SJSA1 (cell line): ENCODE results near the gene SUN2. TPM values are rescaled to one million over a fixed set of nuclear protein-coding genes. Genes with fewer than 3 reads are reported as not detected.

Experiments used
- DNase-seq, 2 experiments: peaks; one replicate each; pipeline ENCODE4 v3.0.0-alpha.2; 2015 to 2020; ENCODE audit warnings: low spot score in 2 of 2, low read depth in 1 of 2
- H3K27ac ChIP-seq: fragments of 250-450 bp; sonication (Bioruptor Pico); 2 replicates; pipeline ENCODE4 v1.5.1; 2020; ENCODE audit warnings: mild to moderate bottlenecking, moderate library complexity
- H3K27me3 ChIP-seq: fragments of 250-450 bp; sonication (Bioruptor Pico); replicated peaks from 2 replicates; pipeline ENCODE4 v1.5.1; 2020; ENCODE audit warnings: mild to moderate bottlenecking, moderate library complexity
- H3K36me3 ChIP-seq: fragments of 250-450 bp; sonication (Bioruptor Pico); 2 replicates; pipeline ENCODE4 v1.5.1; 2020; ENCODE audit warnings: mild to moderate bottlenecking
- H3K4me1 ChIP-seq: fragments of 250-450 bp; sonication (Bioruptor Pico); replicated peaks from 2 replicates; pipeline ENCODE4 v1.6.1; 2021; ENCODE audit warnings: mild to moderate bottlenecking
- H3K4me3 ChIP-seq: fragments of 250-450 bp; sonication (Bioruptor Pico); 2 replicates; pipeline ENCODE4 v1.5.1; 2020; ENCODE audit warnings: mild to moderate bottlenecking
- H3K9me3 ChIP-seq: fragments of 250-450 bp; sonication (Bioruptor Pico); replicated peaks from 2 replicates; pipeline ENCODE4 v1.5.1; 2020; ENCODE audit warnings: mild to moderate bottlenecking
- total RNA-seq: library from RNA; depleted of rRNA; stranded (reverse); fragments of >200 nt; shearing (Covaris generic); gene quantifications from 2 replicates; pipeline ENCODE4 v1.2.3, GENCODE V29; 2014

SUN2 gene
- total RNA-seq, 1 experiment from 2014 or later = 238 TPM

DNA sequence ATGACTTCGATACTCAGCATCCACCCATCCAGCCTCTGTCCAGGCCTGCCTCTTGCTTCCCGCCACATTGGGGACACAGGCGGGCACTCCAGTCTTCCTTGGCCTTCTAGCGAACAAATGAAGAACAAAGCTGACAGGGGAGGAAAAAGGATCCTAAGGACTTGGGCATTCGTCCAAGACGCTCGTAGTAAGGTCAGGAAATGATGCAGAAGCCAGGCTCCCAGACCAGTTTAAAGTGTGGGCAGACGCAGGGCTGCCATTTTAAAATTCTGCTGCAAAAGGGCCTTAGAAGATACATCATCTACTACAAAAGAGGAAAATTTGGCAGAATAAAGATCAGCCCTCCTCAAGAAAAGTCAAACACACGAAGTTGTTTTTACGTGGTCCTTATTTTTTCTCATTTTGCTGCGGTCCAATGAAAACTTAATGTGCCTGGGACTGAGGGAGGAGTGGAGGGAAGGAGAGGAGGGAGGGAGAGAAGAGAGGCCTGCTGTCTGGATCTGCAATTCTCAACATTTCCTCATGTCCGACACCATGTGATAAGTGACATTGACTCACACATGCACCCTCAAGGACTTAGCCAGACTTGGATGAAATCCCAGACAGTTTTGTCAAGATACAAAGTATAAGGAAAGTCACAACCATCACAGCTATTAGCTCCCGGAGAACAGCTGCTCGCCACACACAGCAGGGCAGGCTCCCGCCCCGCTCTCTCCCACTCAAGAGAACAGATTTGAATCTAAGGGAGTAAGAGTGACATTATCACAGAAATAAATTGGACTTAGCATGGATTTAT lies 32.4 kb upstream of the SUN2 start:
- Histone ChIP-seq H3K4me3 (no peak overlapping the region), H3K9me3 (no peaks in the 10 kb centered on the region; the same call in 1 of the 2 replicates), H3K27me3 (no peaks in the 10 kb centered on the region), H3K36me3 (peaks cover 11% of the 10 kb centered on the region), H3K4me1 (peaks cover 9% of the 10 kb centered on the region), H3K27ac (no peak overlapping the region)
- DNase-seq = no peak

DNA sequence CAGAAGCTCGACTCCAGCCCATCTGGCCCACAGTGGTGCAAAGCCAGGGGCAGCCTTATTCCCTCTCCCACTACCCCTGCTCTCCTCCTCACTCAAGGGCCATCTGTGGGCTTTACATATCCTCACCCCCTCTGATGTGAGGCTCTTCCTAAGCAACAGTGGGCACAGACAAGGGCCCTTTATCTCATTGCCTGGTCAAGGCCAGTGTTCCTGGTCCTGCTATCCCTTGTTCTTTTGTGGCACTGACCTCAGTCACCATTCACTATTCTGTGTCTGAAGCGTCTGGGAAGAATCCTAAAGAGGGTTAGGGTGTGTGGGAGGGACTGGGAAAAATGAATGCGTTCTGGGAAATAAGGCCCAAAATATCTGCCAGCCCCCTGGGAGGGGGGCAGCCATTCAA lies 30.8 kb upstream of the SUN2 start:
- H3K36me3 ChIP-seq = peaks cover 15% of the 10 kb centered on the region
- H3K9me3 ChIP-seq = no peaks in the 10 kb centered on the region
- H3K27ac ChIP-seq = no peak overlapping the region
- H3K4me1 ChIP-seq = peaks cover 4% of the 10 kb centered on the region
- no peak for DNase-seq
- no peak overlapping the region for H3K4me3 ChIP-seq
- H3K27me3 ChIP-seq = no peaks in the 10 kb centered on the region

DNA sequence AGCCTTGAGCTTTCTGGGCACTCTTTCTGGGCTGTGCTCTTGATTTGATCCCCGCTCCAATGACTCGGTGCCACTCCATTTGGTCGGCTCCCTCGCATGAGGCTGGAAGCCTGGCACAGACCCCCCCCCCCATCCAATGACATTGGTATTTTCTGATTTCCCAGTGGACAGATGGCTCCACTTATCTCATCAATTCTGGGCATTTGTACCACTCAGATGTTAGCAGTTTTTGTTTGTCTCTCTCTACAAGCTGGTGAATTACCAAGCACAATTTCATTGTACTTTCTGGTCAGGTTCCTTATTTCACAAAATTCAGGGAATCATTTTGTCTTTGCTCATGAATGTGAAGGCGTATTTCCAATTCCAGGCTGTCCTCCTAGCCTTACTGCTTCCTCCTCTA lies 29.1 kb upstream of the SUN2 start:
- no peak for DNase-seq
- no peak overlapping the region for H3K4me3 ChIP-seq
- 0 out of 2 replicates have a peak, but pooled peaks cover 7% of the 10 kb centered on the region for H3K36me3 ChIP-seq
- H3K27me3 ChIP-seq = no peaks in the 10 kb centered on the region
- no peak overlapping the region for H3K27ac ChIP-seq
- H3K9me3 ChIP-seq = no peaks in the 10 kb centered on the region
- H3K4me1 ChIP-seq = peaks cover 4% of the 10 kb centered on the region

DNA sequence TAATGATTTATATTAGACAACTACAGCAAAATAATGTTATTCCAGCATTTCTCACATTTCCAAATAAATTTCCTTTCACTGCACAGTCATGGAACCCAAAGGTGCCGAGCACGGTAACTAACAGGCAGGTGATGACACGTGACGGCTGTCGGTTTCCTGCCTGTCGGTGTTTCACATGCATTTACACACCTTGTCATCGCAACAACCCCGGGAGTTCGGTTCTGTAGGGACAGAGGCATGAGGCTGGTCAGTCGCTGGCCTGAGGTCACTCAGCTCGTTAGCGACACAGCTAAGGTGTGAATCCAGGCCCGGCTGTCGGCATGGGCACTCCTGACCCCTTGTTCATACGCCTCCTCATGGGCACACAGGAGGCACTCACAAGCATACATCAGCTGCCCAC lies 28.2 kb upstream of the SUN2 start:
- no peak for DNase-seq
- 0 out of 2 replicates have a peak, but pooled peaks cover 4% of the 10 kb centered on the region for H3K36me3 ChIP-seq
- H3K27ac ChIP-seq = no peak overlapping the region
- no peaks in the 10 kb centered on the region for H3K27me3 ChIP-seq
- no peak overlapping the region for H3K4me3 ChIP-seq
- H3K4me1 ChIP-seq = peaks cover 4% of the 10 kb centered on the region
- no peaks in the 10 kb centered on the region for H3K9me3 ChIP-seq

DNA sequence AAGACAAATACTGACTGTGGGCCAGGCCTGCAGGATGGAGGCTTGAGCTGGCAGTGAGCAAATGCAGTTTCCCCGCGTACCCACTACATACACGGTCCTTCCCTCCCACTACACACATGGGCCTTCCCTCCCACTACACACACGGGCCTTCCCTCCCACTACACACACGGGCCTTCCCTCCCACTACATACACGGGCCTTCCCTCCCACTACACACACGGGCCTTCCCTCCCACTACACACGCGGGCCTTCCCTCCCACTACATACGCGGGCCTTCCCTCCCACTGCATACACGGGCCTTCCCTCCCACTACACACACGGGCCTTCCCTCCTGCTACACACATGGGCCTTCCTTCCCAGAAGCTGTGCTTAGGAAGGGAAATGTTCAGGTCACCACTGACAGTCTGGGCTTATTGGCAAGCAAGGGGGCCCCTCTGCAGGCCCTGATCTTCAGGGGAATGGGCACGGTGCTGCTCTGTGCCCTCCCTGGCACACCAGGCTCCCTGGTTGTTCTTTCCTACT lies 27.4 kb upstream of the SUN2 start:
- Histone ChIP-seq H3K4me3 (no peak overlapping the region), H3K36me3 (0 out of 2 replicates have a peak, but pooled peaks cover 4% of the 10 kb centered on the region), H3K9me3 (no peaks in the 10 kb centered on the region), H3K4me1 (peaks cover under 1% of the 10 kb centered on the region), H3K27ac (no peak overlapping the region), H3K27me3 (no peaks in the 10 kb centered on the region)
- no peak for DNase-seq

DNA sequence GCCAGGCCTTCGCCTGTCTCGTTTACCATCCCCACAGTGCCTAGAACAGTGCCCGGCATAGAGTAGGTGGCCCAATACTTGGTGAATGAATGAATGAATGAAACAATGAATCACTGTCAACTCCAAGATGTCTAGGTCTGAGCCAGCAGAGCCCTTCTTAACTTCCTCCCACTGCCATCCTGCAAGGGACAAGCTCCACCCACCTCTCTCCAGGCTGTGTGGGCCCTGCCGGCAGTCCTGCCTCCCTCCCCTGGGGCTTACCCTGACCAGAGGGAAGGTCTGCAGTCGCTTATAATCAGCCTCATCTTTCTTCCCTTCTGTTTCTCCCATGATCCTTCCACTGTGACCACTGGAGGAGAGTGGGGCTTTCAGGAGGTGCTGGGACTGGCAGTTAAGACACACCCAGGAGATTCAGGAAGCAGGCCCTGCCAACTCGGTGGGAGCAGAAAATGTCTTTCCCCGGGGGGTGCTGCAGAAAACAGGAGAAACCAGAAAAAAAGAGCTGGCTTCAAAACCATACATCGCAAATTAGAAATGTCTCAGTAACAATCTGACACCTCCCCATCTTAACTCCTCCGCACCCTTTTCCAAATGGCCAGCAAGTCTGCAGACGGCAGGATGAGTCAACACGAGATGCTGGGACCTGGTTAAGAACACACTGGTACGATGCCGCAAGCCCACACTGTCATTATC lies 26.8 kb upstream of the SUN2 start:
- 0 out of 2 replicates have a peak, but pooled peaks cover 4% of the 10 kb centered on the region for H3K36me3 ChIP-seq
- no peaks in the 10 kb centered on the region for H3K27me3 ChIP-seq
- H3K9me3 ChIP-seq = no peaks in the 10 kb centered on the region
- no peaks in the 10 kb centered on the region for H3K4me1 ChIP-seq
- H3K27ac ChIP-seq = no peak overlapping the region
- H3K4me3 ChIP-seq = no peak overlapping the region
- DNase-seq = no peak

DNA sequence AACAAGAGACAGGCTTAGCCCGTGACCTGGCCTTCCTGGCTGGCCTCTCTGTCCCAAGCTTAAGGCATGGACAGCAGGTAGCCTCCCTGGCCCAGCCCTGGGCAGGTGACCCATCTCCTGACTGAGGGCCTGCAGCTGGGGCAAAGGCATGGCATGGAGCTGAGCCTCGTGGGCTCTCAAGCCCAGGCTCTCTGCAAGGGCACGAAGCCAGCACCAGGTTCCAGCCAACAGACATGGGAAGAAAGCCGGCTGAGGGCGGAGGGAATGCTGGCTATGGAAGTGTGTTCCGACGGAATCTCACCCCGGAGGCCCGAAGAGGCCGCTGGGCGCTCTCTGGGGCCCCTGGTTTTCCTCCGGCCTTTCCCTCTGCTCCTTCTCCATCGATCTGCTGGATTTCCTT lies 25.2 kb upstream of the SUN2 start:
- H3K27me3 ChIP-seq = no peaks in the 10 kb centered on the region
- H3K9me3 ChIP-seq = no peaks in the 10 kb centered on the region
- H3K4me3 ChIP-seq = no peak overlapping the region
- no peak for DNase-seq
- 0 out of 2 replicates have a peak, but pooled peaks cover 4% of the 10 kb centered on the region for H3K36me3 ChIP-seq
- H3K4me1 ChIP-seq = no peaks in the 10 kb centered on the region
- no peak overlapping the region for H3K27ac ChIP-seq

DNA sequence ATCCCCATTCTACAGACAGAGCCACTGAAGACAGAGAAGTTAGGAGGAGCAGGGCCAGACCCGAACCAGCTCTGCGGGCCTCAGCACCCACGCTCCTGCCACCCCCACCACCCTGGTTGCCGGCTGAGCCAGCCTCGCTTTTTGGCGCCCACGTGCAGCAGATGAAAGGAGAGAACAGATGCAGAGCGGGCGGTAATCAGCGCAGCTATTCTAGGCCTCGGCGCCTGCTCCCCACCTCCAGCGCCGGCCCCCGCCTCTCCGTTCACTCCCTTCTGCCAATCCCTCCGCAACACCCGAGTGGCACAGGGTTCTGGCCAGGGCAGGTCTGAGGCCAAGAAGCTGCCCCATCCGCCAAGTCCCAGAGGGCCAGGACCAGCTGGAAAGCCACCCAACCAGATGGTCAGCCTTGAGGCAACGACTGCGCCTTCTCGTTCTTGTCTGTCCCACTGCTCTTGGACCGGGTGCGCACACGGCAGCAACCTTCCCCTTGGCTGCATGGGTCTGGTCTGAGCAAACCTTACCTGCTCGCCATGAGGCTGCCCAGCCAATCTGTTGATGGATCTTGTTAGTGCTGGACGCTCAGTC lies 21.4 kb upstream of the SUN2 start:
- Histone ChIP-seq H3K36me3 (0 out of 2 replicates have a peak, but pooled peaks cover 4% of the 10 kb centered on the region), H3K27me3 (no peaks in the 10 kb centered on the region), H3K27ac (no peak overlapping the region), H3K4me3 (no peak overlapping the region), H3K4me1 (no peaks in the 10 kb centered on the region), H3K9me3 (no peaks in the 10 kb centered on the region)
- no peak for DNase-seq

DNA sequence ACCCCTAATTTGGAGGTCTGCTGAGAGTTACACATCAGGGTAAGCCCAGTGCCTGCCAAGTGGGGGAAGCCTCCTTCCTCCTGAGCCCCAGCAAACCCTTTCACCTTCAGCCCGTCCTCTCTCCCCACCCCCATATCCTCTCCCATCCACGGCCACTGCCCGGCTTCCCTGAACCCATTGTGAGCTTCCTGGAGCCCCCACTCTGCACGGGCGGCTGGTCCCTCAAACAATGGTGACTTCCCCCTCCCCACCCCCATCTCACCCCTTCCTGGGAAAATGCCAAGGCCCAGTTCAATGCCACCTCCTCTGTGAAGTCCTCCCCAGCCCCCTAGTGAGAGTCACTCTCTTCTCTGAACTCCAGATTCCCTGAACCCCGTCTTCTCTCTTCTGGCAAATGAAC lies 20.3 kb upstream of the SUN2 start:
- H3K4me1 ChIP-seq = no peaks in the 10 kb centered on the region
- H3K9me3 ChIP-seq = no peaks in the 10 kb centered on the region
- no peak for DNase-seq
- H3K36me3 ChIP-seq = no peaks in the 10 kb centered on the region
- H3K27ac ChIP-seq = no peak overlapping the region
- no peak overlapping the region for H3K4me3 ChIP-seq
- H3K27me3 ChIP-seq = no peaks in the 10 kb centered on the region

DNA sequence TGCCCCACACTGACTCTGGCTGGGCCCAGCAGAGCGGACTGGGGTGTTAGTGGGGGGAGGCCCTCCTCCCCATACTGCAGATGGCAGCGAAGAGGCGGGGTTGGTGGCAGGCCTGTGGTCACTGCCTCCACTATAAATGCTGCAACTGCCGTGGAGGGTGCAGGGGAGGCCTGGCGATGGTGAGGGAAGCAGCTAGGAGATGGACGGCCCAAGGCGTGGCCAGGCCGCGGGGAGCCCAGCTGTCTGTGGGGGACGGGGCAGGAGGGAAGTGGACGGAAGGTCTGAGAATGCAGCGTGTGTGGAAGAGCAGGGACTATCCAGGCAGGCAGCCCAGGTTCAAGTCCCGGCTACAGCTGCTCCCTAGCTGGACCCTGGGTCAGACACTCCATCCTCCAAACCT lies 19.9 kb upstream of the SUN2 start:
- Histone ChIP-seq H3K36me3 (no peaks in the 10 kb centered on the region), H3K27me3 (no peaks in the 10 kb centered on the region), H3K4me3 (no peak overlapping the region), H3K4me1 (no peaks in the 10 kb centered on the region), H3K9me3 (no peaks in the 10 kb centered on the region), H3K27ac (no peak overlapping the region)
- DNase-seq = no peak

DNA sequence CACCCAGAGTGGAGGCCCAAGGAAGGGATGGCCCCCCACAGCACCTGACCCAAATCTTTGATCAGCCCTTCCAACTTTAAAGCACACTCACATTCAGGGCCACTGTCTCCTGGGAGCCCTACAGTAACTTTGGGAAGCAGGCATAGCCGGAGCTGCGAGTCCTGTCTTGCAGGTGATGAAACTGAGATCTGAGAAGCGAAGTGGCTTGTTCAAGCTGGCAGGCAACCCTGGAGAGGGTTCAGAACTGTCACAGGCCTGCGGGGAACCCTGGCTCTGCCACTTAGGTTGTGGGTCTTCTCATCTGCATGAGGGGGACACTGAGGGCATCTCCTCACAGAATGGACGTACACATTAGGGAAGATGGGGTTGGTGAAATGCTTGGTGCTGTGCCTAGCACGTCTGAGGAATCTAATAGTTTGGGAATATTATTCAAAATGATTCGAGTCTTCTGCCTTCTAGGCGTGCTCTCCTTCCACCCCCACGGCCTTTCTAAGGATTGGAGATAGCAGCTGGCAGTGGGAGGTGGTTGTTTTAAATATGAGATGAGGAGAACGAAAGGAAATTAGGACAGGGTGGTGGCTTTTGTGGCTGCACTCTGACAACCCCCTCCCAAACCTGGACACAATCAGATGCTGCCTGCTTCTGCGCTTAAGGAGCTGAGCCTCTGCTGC lies 18.8 kb upstream of the SUN2 start:
- H3K27ac ChIP-seq = no peak overlapping the region
- no peaks in the 10 kb centered on the region for H3K9me3 ChIP-seq
- H3K4me3 ChIP-seq = no peak overlapping the region
- no peaks in the 10 kb centered on the region for H3K27me3 ChIP-seq
- DNase-seq = no peak
- H3K4me1 ChIP-seq = no peaks in the 10 kb centered on the region
- no peaks in the 10 kb centered on the region for H3K36me3 ChIP-seq

DNA sequence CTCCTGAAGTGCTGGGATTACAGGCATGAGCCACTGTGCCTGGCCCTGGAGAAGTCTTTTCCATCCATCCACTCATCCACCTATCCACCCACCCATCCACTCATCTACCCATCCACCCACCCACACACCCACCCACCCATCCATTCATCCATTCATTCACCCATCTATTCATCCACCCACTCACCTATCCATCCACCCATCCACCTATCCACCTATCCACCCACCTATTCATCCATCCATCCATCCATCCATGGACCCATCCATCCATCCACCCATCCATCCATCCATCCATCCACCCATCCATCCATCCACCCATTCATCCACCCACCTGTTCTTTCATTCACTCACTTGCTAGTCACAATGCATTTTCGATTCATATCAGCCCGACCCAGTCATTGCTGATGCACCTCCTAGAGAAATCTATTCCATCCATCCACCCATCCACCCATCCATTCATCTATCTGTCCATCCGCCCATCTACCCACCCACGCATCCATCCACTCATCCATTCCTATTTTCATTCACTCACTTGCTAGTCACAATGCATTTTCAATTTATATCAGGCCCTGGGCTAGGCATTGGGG lies 17.7 kb upstream of the SUN2 start:
- H3K27me3 ChIP-seq = no peaks in the 10 kb centered on the region

DNA sequence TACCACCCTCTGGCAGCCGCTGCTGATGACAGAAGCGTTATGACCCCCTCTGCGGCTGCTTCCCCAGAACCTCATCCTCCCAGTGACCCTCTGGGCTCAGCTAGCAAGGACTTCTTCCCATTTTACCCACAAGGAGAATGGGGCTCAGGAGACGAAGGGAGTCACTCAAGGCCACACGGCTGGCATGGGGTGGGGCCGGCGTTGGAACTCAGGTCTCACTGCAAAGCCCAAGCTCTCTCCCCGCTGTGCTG lies 16.8 kb upstream of the SUN2 start:
- Histone ChIP-seq H3K4me1 (no peaks in the 10 kb centered on the region), H3K27me3 (no peaks in the 10 kb centered on the region), H3K9me3 (no peaks in the 10 kb centered on the region), H3K4me3 (no peak overlapping the region), H3K36me3 (no peaks in the 10 kb centered on the region), H3K27ac (no peak overlapping the region)
- no peak for DNase-seq

More for the DNA sequence above, 17.7 kb upstream of the SUN2 start:
- Histone ChIP-seq H3K27ac (no peak overlapping the region), H3K9me3 (no peaks in the 10 kb centered on the region), H3K4me3 (no peak overlapping the region), H3K36me3 (no peaks in the 10 kb centered on the region), H3K4me1 (no peaks in the 10 kb centered on the region)
- no peak for DNase-seq
